HCT116 (cell line): Measurements from ENCODE around the gene RHEB. TPM values are rescaled to one million over a fixed set of nuclear protein-coding genes. Genes with fewer than 3 reads are reported as not detected.

Source experiments
- ATAC-seq: fragments of 200-7000 bp; cut with Tn5 transposase; 2 replicates; pipeline ENCODE4 v1.9.1; 2020; ENCODE audit warnings: mild to moderate bottlenecking, moderate library complexity
- BruUV-seq: library from RNA; stranded (reverse); fragments of 400-500 nt; replicated peaks from 2 replicates; lab custom pipeline; 2021; lab: Mats Ljungman, UMichigan
- CTCF ChIA-PET: fragments of 300-600 bp; sonication (Branson Sonifier 250); formaldehyde crosslinking; loops from one replicate; lab custom pipeline; 2021; ENCODE audit warnings: antibody characterized with exemption; lab: Charles Lee
- POLR2A ChIA-PET: fragments of 300-600, 350-600 bp; sonication (Branson Sonifier 250); formaldehyde crosslinking; loops from one replicate; lab custom pipeline; 2021; ENCODE audit warnings: antibody characterized with exemption; lab: Charles Lee
- RAD21 ChIA-PET, 2 experiments: fragments of 300-600 bp; sonication (Branson Sonifier 250); formaldehyde crosslinking; loops; one replicate each; lab custom pipeline; 2023; ENCODE audit warnings: low total read pairs in 2 of 2; ENCODE audit not compliant: uncharacterized antibody in 2 of 2, unreplicated experiment in 2 of 2, low non-redundant PET in 1 of 2; lab: Charles Lee
- DNase-seq: peaks from one replicate; pipeline ENCODE4 v3.0.0-alpha.2; 2010; ENCODE audit warnings: low read depth, low spot score
- H2AFZ ChIP-seq: fragments of 200-600 bp; shearing (Covaris generic), sonication (generic); 2 replicates; pipeline ENCODE4 v1.6.1; 2017; ENCODE audit warnings: low read depth, mixed run types, mixed read lengths, antibody characterized with exemption, low read length; ENCODE audit not compliant: poor library complexity, severe bottlenecking
- H3K27ac ChIP-seq: 2 replicates; pipeline ENCODE4 v1.5.1; 2012; ENCODE audit warnings: low read depth, low read length
- H3K27me3 ChIP-seq: fragments of 200-600 bp; sonication (generic); 2 replicates; pipeline ENCODE4 v1.6.1; 2016; ENCODE audit warnings: mixed run types, low read length, mixed read lengths; ENCODE audit not compliant: insufficient read depth
- H3K36me3 ChIP-seq, 2 experiments: fragments of 200-500 bp in 1 of 2; fragments of 200-600 bp in 1 of 2; sonication (Bioruptor generic) in 1 of 2; sonication (generic) in 1 of 2; 2 replicates each; pipeline versions ENCODE4 v1.5.1 to v1.6.1; 2014 to 2016; ENCODE audit warnings: low read length in 2 of 2, inconsistent platforms in 1 of 2, mixed read lengths in 1 of 2, mixed run types in 1 of 2; ENCODE audit not compliant: insufficient read depth in 2 of 2, control insufficient read depth in 1 of 2
- H3K4me1 ChIP-seq, 2 experiments: fragments of 200-600 bp in 1 of 2; sonication (generic) in 1 of 2; 2 replicates each; pipeline versions ENCODE4 v1.5.1 to v1.6.1; 2012 to 2017; ENCODE audit warnings: low read length in 2 of 2, inconsistent platforms in 1 of 2, mild to moderate bottlenecking in 1 of 2, mixed read lengths in 1 of 2, mixed run types in 1 of 2, moderate library complexity in 1 of 2; ENCODE audit not compliant: insufficient read depth in 2 of 2, control insufficient read depth in 1 of 2
- H3K4me2 ChIP-seq: fragments of 200-600 bp; sonication (generic); 2 replicates; pipeline ENCODE4 v1.6.1; 2017; ENCODE audit warnings: mixed run types, low read length, mixed read lengths
- H3K4me3 ChIP-seq, 2 experiments: fragments of 200-600 bp in 1 of 2; sonication (generic) in 1 of 2; replicated peaks in 1 of 2; 2 replicates each; pipeline ENCODE4 v1.5.1; 2011 to 2016; ENCODE audit warnings: low read length in 2 of 2, control low read depth in 1 of 2, low read depth in 1 of 2, mild to moderate bottlenecking in 1 of 2, mixed read lengths in 1 of 2, mixed run types in 1 of 2
- H3K79me2 ChIP-seq: fragments of 200-600 bp; sonication (generic); 2 replicates; pipeline ENCODE4 v1.6.1; 2017; ENCODE audit warnings: mild to moderate bottlenecking, mixed run types, low read length, moderate library complexity, mixed read lengths; ENCODE audit not compliant: insufficient read depth
- H3K9ac ChIP-seq: fragments of 200-600 bp; sonication (generic); 2 replicates; pipeline ENCODE4 v1.6.1; 2016; ENCODE audit warnings: low read length, mixed read lengths
- H3K9me2 ChIP-seq: fragments of 200-600 bp; sonication (generic), shearing (Covaris generic); 2 replicates; pipeline ENCODE4 v1.6.1; 2017; ENCODE audit warnings: mixed run types, mild to moderate bottlenecking, moderate library complexity; ENCODE audit not compliant: insufficient read depth
- H3K9me3 ChIP-seq, 2 experiments: fragments of 200-500 bp in 1 of 2; fragments of 200-600 bp in 1 of 2; sonication (Bioruptor generic) in 1 of 2; sonication (generic) in 1 of 2; 2 replicates each; pipeline ENCODE4 v1.6.1; 2014 to 2017; ENCODE audit warnings: low read length in 2 of 2, mixed read lengths in 2 of 2, inconsistent platforms in 1 of 2, low read depth in 1 of 2, mild to moderate bottlenecking in 1 of 2, mixed run types in 1 of 2, moderate library complexity in 1 of 2; ENCODE audit not compliant: control insufficient read depth in 1 of 2, insufficient read depth in 1 of 2
- H4K20me1 ChIP-seq: fragments of 200-600 bp; sonication (generic), shearing (Covaris generic); 2 replicates; pipeline ENCODE4 v1.6.1; 2017; ENCODE audit warnings: mixed run types, mild to moderate bottlenecking, moderate library complexity; ENCODE audit not compliant: insufficient read depth
- CBX3 ChIP-seq: IDR thresholded peaks from 2 replicates; pipeline ENCODE4 v1.6.1; 2012; ENCODE audit warnings: low read depth
- EZH2phosphoT487 ChIP-seq: fragments of 200-600 bp; IDR thresholded peaks from 2 replicates; pipeline ENCODE4 v1.6.1; 2018; ENCODE audit warnings: antibody characterized with exemption, borderline replicate concordance
- MAX ChIP-seq: IDR thresholded peaks from 2 replicates; pipeline ENCODE4 v1.6.1; 2012
- POLR2A ChIP-seq: IDR thresholded peaks from 2 replicates; pipeline ENCODE4 v1.7.0; 2011; ENCODE audit warnings: borderline replicate concordance; ENCODE audit not compliant: insufficient read depth, insufficient read length; ENCODE audit errors: extremely low read depth
- POLR2AphosphoS5 ChIP-seq: IDR thresholded peaks from 2 replicates; pipeline ENCODE4 v1.6.1; 2011; ENCODE audit warnings: mild to moderate bottlenecking, low read depth, low read length, moderate library complexity
- REST ChIP-seq: IDR thresholded peaks from 2 replicates; pipeline ENCODE4 v1.6.1; 2012; ENCODE audit warnings: low read depth
- SP1 ChIP-seq: IDR thresholded peaks from 2 replicates; pipeline ENCODE4 v1.6.1; 2012; ENCODE audit warnings: low read depth
- TCF7L2 ChIP-seq: IDR thresholded peaks from 2 replicates; pipeline ENCODE4 v1.7.0; 2011; ENCODE audit warnings: borderline replicate concordance, inconsistent platforms; ENCODE audit not compliant: insufficient read depth, insufficient read length; ENCODE audit errors: extremely low read depth
- ZBTB33 ChIP-seq: IDR thresholded peaks from 2 replicates; pipeline ENCODE4 v1.6.1; 2011; ENCODE audit warnings: mild to moderate bottlenecking, low read length, moderate library complexity; ENCODE audit not compliant: insufficient replicate concordance; ENCODE audit errors: extremely low read depth
- ZNF274 ChIP-seq: fragments of 200-500 bp; sonication (Bioruptor generic); IDR thresholded peaks from 2 replicates; pipeline ENCODE4 v1.6.1; 2014; ENCODE audit warnings: mild to moderate bottlenecking, low read depth, low read length, inconsistent platforms
- intact Hi-C: fragments of 100-400 bp; cut with micrococcal nuclease; formaldehyde crosslinking; loops from 2 replicates; pipeline ENCODE4 v1.10.0; 2022
- total RNA-seq: library from RNA; stranded (reverse); gene quantifications from one replicate; pipeline ENCODE4 v1.2.1, GENCODE V29; 2021; ENCODE audit not compliant: unreplicated experiment

The RHEB gene
- total RNA-seq, 1 experiment from 2014 or later, result 114 TPM

GRCh38 chr7:151472644-151473380, 46.9 kb downstream of the RHEB start:
- POLR2A ChIA-PET, result no interaction called here
- TF ChIP-seq EZH2phosphoT487, result no peak
- no peak for TF ChIP-seq SP1
- TF ChIP-seq ZNF274, result no peak
- TF ChIP-seq ZBTB33, result no peak
- no peak for TF ChIP-seq TCF7L2
- no peak for TF ChIP-seq POLR2A
- TF ChIP-seq MAX, result no peak
- no peak for TF ChIP-seq CBX3
- TF ChIP-seq REST, result no peak
- TF ChIP-seq POLR2AphosphoS5, result no peak
- Histone ChIP-seq H4K20me1 (no peaks in the 10 kb centered on the region; the same call in 1 of the 2 replicates), H3K4me2 (no peak overlapping the region), H3K9me3 (no peaks in the 10 kb centered on the region), H3K4me1 (no peaks in the 10 kb centered on the region), H3K27ac (no peak overlapping the region), H2AFZ (no peak overlapping the region), H3K9ac (no peak overlapping the region), H3K4me3 (no peak overlapping the region), H3K27me3 (no peaks in the 10 kb centered on the region), H3K79me2 (peaks cover 95% of the 10 kb centered on the region), H3K36me3 (peaks cover 14 to 45% of the 10 kb centered on the region in 2 experiments), H3K9me2 (no peaks in the 10 kb centered on the region)
- no peak for DNase-seq
- intact Hi-C loops, result no loop called here
- CTCF ChIA-PET, result no interaction called here
- ATAC-seq, result no peak
- RAD21 ChIA-PET, result no interaction called here
- no TSS peak for BruUV-seq
